H9 (cell line): ENCODE data around the gene AP5M1. TPM values are rescaled to one million over a fixed set of nuclear protein-coding genes. Genes with fewer than 3 reads are reported as not detected.
A peak's percentile ranks its signal among the peaks of the same experiment; 100 is the strongest.

Experiments used
- DNase-seq: peaks from one replicate; pipeline ENCODE4 v3.0.0-alpha.2; 2017
- H2AFZ ChIP-seq: one replicate; pipeline ENCODE4 v1.6.1; 2013; ENCODE audit warnings: mild to moderate bottlenecking, low read length, control low read depth, moderate library complexity
- H2AK5ac ChIP-seq: 2 replicates; pipeline ENCODE4 v1.6.1; 2013; ENCODE audit warnings: low read length, control low read depth, mixed read lengths; ENCODE audit not compliant: insufficient read length
- H2BK120ac ChIP-seq: one replicate; pipeline ENCODE4 v1.6.1; 2013; ENCODE audit warnings: low read depth, mild to moderate bottlenecking, low read length, control low read depth, inconsistent platforms; ENCODE audit not compliant: poor library complexity, severe bottlenecking
- H2BK12ac ChIP-seq: 2 replicates; pipeline ENCODE4 v1.6.1; 2013; ENCODE audit warnings: low read length, control low read depth, mixed read lengths, low read depth; ENCODE audit not compliant: insufficient read length
- H2BK15ac ChIP-seq: 2 replicates; pipeline ENCODE4 v1.6.1; 2013; ENCODE audit warnings: low read depth, low read length, control low read depth
- H2BK20ac ChIP-seq: one replicate; pipeline ENCODE4 v1.6.1; 2013; ENCODE audit warnings: low read depth, mild to moderate bottlenecking, low read length, control low read depth, inconsistent platforms; ENCODE audit not compliant: poor library complexity, severe bottlenecking
- H2BK5ac ChIP-seq: 2 replicates; pipeline ENCODE4 v1.6.1; 2013; ENCODE audit warnings: low read length, control low read depth, mixed read lengths; ENCODE audit not compliant: insufficient read length
- H3K14ac ChIP-seq: 2 replicates; pipeline ENCODE4 v1.6.1; 2013; ENCODE audit warnings: low read length, control low read depth; ENCODE audit not compliant: insufficient read depth
- H3K18ac ChIP-seq: 2 replicates; pipeline ENCODE4 v1.6.1; 2013; ENCODE audit warnings: low read depth, mild to moderate bottlenecking, mixed read lengths, low read length, control low read depth; ENCODE audit not compliant: insufficient read length
- H3K23ac ChIP-seq: 2 replicates; pipeline ENCODE4 v1.6.1; 2013; ENCODE audit warnings: low read length, control low read depth, mixed read lengths, low read depth; ENCODE audit not compliant: insufficient read length
- H3K23me2 ChIP-seq: 2 replicates; pipeline ENCODE4 v1.6.1; 2013; ENCODE audit warnings: low read depth, mild to moderate bottlenecking, mixed read lengths, low read length, control low read depth; ENCODE audit not compliant: insufficient read length, poor library complexity, severe bottlenecking
- H3K27ac ChIP-seq: 2 replicates; pipeline ENCODE4 v1.5.1; 2013; ENCODE audit warnings: low read length, control low read depth, mixed read lengths, low read depth; ENCODE audit not compliant: insufficient read length
- H3K27me3 ChIP-seq: 2 replicates; pipeline ENCODE4 v1.6.1; 2013; ENCODE audit warnings: low read length, control low read depth, inconsistent platforms; ENCODE audit not compliant: insufficient read depth
- H3K4ac ChIP-seq: 2 replicates; pipeline ENCODE4 v1.6.1; 2013; ENCODE audit warnings: low read depth, mild to moderate bottlenecking, control low read depth, inconsistent platforms, low read length, moderate library complexity
- H3K4me1 ChIP-seq: 2 replicates; pipeline ENCODE4 v1.6.1; 2013; ENCODE audit warnings: low read length, control low read depth, inconsistent platforms; ENCODE audit not compliant: insufficient read depth
- H3K4me2 ChIP-seq: 2 replicates; pipeline ENCODE4 v1.6.1; 2013; ENCODE audit warnings: low read length, control low read depth, mixed read lengths; ENCODE audit not compliant: insufficient read length, insufficient read depth
- H3K56ac ChIP-seq: 2 replicates; pipeline ENCODE4 v1.6.1; 2013; ENCODE audit warnings: low read depth, mild to moderate bottlenecking, mixed read lengths, low read length, control low read depth; ENCODE audit not compliant: insufficient read length
- H3K79me1 ChIP-seq: 2 replicates; pipeline ENCODE4 v1.6.1; 2013; ENCODE audit warnings: low read depth, mild to moderate bottlenecking, moderate library complexity, low read length, control low read depth, inconsistent platforms; ENCODE audit not compliant: insufficient read depth, poor library complexity, severe bottlenecking
- H3K79me2 ChIP-seq: 2 replicates; pipeline ENCODE4 v1.6.1; 2013; ENCODE audit warnings: low read length, control low read depth, inconsistent platforms; ENCODE audit not compliant: insufficient read depth
- H3K9ac ChIP-seq: 2 replicates; pipeline ENCODE4 v1.6.1; 2013; ENCODE audit warnings: low read length, control low read depth, mixed read lengths; ENCODE audit not compliant: insufficient read length; ENCODE audit errors: extremely low read depth
- H3K9me3 ChIP-seq: one replicate; pipeline ENCODE4 v1.6.1; 2013; ENCODE audit warnings: low read depth, low read length, inconsistent platforms; ENCODE audit not compliant: control insufficient read depth
- H3T11ph ChIP-seq: one replicate; pipeline ENCODE4 v1.6.1; 2013; ENCODE audit warnings: mild to moderate bottlenecking, low read length, control low read depth, inconsistent platforms
- H4K20me1 ChIP-seq: one replicate; pipeline ENCODE4 v1.6.1; 2013; ENCODE audit not compliant: control insufficient read depth, insufficient read length, insufficient read depth
- H4K5ac ChIP-seq: 2 replicates; pipeline ENCODE4 v1.6.1; 2013; ENCODE audit warnings: low read depth, mild to moderate bottlenecking, mixed read lengths, low read length, control low read depth; ENCODE audit not compliant: insufficient read length
- H4K8ac ChIP-seq: replicated peaks from 2 replicates; pipeline ENCODE4 v1.6.1; 2013; ENCODE audit warnings: low read length, control low read depth, mixed read lengths, low read depth; ENCODE audit not compliant: insufficient read length
- H4K91ac ChIP-seq: 2 replicates; pipeline ENCODE4 v1.6.1; 2013; ENCODE audit warnings: low read depth, mild to moderate bottlenecking, moderate library complexity, mixed read lengths, low read length, control low read depth; ENCODE audit not compliant: insufficient read length
- H3K27ac Mint-ChIP-seq, 3 experiments: 2 replicates in 2 of 3; 3 replicates in 1 of 3; pipeline ENCODE4 v1.8.0; 2020 to 2021; ENCODE audit warnings: mixed read lengths in 3 of 3, mild to moderate bottlenecking in 1 of 3, moderate library complexity in 1 of 3
- H3K27me3 Mint-ChIP-seq: 2 replicates; pipeline ENCODE4 v1.8.0; 2021; ENCODE audit warnings: low read depth, mild to moderate bottlenecking, moderate library complexity, mixed read lengths
- H3K36me3 Mint-ChIP-seq, 3 experiments: 2 replicates in 2 of 3; 3 replicates in 1 of 3; pipeline ENCODE4 v1.8.0; 2020 to 2021; ENCODE audit warnings: low read depth in 3 of 3, mixed read lengths in 3 of 3; ENCODE audit not compliant: insufficient read depth in 1 of 3
- H3K4me1 Mint-ChIP-seq, 2 experiments: 2 replicates each; pipeline ENCODE4 v1.8.0; 2020; ENCODE audit warnings: mixed read lengths in 2 of 2
- H3K4me3 Mint-ChIP-seq, 2 experiments: 2 replicates in 1 of 2; 3 replicates in 1 of 2; pipeline ENCODE4 v1.8.0; 2020 to 2021; ENCODE audit warnings: mild to moderate bottlenecking in 2 of 2, mixed read lengths in 2 of 2, moderate library complexity in 1 of 2
- H3K9me3 Mint-ChIP-seq, 2 experiments: 2 replicates in 1 of 2; 3 replicates in 1 of 2; pipeline ENCODE4 v1.8.0; 2020; ENCODE audit warnings: mild to moderate bottlenecking in 2 of 2, mixed read lengths in 2 of 2, moderate library complexity in 1 of 2
- WGBS: extraction: QIAGEN DNeasy Blood & Tissue Kit; methylation state at CpG from one replicate; pipeline ENCODE4 v1.1.7; 2013; ENCODE audit warnings: missing lambda C conversion rate, low lambda C conversion rate, mixed read lengths; ENCODE audit not compliant: insufficient read length; ENCODE audit errors: extremely low coverage; 5-methylcytosine and 5-hydroxymethylcytosine counted together
- long read RNA-seq: library from polyadenylated mRNA; unstranded; transcript quantifications from one replicate; pipeline ENCODE4 v2.0.0, GENCODE V29; 2020
- total RNA-seq: library from RNA; stranded (reverse); gene quantifications from 2 replicates; pipeline ENCODE4 v1.2.1, GENCODE V29; 2021
- TF ChIP-seq, protein P1 (sequence below): fragments of 200-600 bp; sonication (generic); conservative IDR thresholded peaks from 3 replicates; pipeline ENCODE4 v1.8.0; 2021; ENCODE audit warnings: antibody characterized with exemption, mild to moderate bottlenecking

The AP5M1 gene
- 42.6 and 48.8 TPM in 2 replicates for total RNA-seq
- long read RNA-seq, full-length matches to known transcripts = 190 of 226 reads
- long read RNA-seq, partial matches to known transcripts = 9 of 226 reads
- long read RNA-seq, other reads (novel, unspliced or antisense) = 27 of 226 reads

DNA sequence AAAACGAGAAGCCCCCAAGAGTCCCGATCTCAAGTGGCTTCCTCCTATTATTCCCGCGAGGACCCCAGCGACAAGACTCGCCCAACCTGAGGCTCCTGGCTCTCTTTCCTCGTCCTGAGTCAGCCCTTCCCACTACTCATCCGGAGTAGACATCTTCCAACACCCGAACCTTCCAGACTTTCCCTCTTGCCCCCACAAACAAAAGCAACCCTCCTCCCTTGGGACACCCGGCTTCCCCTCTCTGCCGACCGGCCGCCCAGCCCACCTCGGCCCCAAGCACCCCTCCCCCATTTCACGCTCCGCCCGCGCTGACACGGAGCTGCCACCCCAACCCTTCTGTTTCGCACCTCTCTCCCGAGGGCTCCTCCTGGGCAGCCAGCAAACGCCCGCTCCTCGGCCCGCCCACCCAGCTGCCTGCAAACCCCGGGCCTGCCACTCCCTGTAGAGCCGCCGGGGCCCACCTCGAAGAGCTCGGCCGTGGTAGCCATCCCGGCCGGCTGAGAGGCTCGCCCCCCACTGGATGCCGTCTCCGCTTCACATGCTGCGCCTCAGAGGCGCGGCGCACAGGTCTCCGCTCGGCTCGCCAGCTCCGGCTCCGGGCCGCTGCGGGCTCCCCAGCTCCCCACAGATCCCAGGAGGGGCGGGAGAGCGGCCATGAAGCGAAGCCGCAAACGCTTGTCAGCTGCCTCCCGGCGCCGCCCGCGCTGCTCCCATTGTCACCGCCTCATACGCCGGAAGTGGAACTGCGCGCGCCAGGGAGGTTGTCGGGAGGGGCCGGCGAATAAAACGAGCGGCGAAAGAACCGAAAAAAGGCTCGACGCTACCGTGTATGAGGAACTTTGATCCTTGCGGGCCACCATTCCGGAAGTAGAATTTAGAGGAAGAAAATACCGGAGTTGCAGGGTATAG, at the start of gene AP5M1, which contains the start of gene EXOC5:
Gene AP5M1, plus strand, starts transcription at position 811 of the 909 bp plus-strand sequence. CDS start 344 bp downstream, outside the sequence.
Gene EXOC5, minus strand, starts transcription at position 745 of the 909 bp plus-strand sequence. Its CDS starts 257 bp downstream, at position 488.
- no peak within 1 kb of the TSS for H2BK120ac ChIP-seq
- peak within 1 kb of the TSS; percentile 58 for H3K56ac ChIP-seq
- WGBS = no CpG with 5 or more reads among the region's 76 CpGs
- no peak within 1 kb of the TSS; the same call in 1 of the 2 replicates for H3K4ac ChIP-seq
- H2BK20ac ChIP-seq = no peak within 1 kb of the TSS
- Mint-ChIP-seq H3K4me3 (peak within 1 kb of the TSS; percentile 99 to 100), H3K9me3 (no peaks in the 10 kb centered on the region), H3K27me3 (no peaks in the 10 kb centered on the region), H3K4me1 (peaks cover 42 to 46% of the 10 kb centered on the region in 2 experiments), H3K36me3 (peaks cover 2 to 8% (median 2%) of the 10 kb centered on the region in 3 experiments; a peak in 6 of 7 replicates), H3K27ac (peak within 1 kb of the TSS; percentile 99 to 100 (median 99))
- no peaks in the 10 kb centered on the region for H3K27me3 ChIP-seq
- H3K23ac ChIP-seq = peak within 1 kb of the TSS; percentile 92
- H2BK15ac ChIP-seq = no peak within 1 kb of the TSS
- peaks cover 21% of the 10 kb centered on the region; the same call in 1 of the 2 replicates for H3K79me2 ChIP-seq
- TF ChIP-seq, protein P1, sequence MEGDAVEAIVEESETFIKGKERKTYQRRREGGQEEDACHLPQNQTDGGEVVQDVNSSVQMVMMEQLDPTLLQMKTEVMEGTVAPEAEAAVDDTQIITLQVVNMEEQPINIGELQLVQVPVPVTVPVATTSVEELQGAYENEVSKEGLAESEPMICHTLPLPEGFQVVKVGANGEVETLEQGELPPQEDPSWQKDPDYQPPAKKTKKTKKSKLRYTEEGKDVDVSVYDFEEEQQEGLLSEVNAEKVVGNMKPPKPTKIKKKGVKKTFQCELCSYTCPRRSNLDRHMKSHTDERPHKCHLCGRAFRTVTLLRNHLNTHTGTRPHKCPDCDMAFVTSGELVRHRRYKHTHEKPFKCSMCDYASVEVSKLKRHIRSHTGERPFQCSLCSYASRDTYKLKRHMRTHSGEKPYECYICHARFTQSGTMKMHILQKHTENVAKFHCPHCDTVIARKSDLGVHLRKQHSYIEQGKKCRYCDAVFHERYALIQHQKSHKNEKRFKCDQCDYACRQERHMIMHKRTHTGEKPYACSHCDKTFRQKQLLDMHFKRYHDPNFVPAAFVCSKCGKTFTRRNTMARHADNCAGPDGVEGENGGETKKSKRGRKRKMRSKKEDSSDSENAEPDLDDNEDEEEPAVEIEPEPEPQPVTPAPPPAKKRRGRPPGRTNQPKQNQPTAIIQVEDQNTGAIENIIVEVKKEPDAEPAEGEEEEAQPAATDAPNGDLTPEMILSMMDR = no peak
- H4K5ac ChIP-seq = peak within 1 kb of the TSS; percentile 83
- peak within 1 kb of the TSS; percentile 77 for H2BK5ac ChIP-seq
- peaks cover 3% of the 10 kb centered on the region for H3K23me2 ChIP-seq
- peak within 1 kb of the TSS; percentile 89 for H3K27ac ChIP-seq
- H4K91ac ChIP-seq = no peak within 1 kb of the TSS
- H3K9me3 ChIP-seq = no peaks in the 10 kb centered on the region
- peak; percentile 92 for DNase-seq
- H2AFZ ChIP-seq = peak within 1 kb of the TSS; percentile 79
- no peak within 1 kb of the TSS for H2BK12ac ChIP-seq
- peaks cover 2% of the 10 kb centered on the region for H4K20me1 ChIP-seq
- peaks cover 8% of the 10 kb centered on the region for H3K79me1 ChIP-seq
- H4K8ac ChIP-seq = peak within 1 kb of the TSS; percentile 46
- no peak within 1 kb of the TSS for H3T11ph ChIP-seq
- no peak within 1 kb of the TSS for H2AK5ac ChIP-seq
- peak within 1 kb of the TSS; percentile 98 for H3K9ac ChIP-seq
- peak within 1 kb of the TSS; percentile 90 for H3K4me2 ChIP-seq
- H3K4me1 ChIP-seq = no peaks in the 10 kb centered on the region; the same call in 1 of the 2 replicates
- H3K14ac ChIP-seq = peak within 1 kb of the TSS; percentile 94
- peak within 1 kb of the TSS; percentile 85 for H3K18ac ChIP-seq
